ENCODE measurements around the gene FNDC1.

FNDC1 gene

DNA sequence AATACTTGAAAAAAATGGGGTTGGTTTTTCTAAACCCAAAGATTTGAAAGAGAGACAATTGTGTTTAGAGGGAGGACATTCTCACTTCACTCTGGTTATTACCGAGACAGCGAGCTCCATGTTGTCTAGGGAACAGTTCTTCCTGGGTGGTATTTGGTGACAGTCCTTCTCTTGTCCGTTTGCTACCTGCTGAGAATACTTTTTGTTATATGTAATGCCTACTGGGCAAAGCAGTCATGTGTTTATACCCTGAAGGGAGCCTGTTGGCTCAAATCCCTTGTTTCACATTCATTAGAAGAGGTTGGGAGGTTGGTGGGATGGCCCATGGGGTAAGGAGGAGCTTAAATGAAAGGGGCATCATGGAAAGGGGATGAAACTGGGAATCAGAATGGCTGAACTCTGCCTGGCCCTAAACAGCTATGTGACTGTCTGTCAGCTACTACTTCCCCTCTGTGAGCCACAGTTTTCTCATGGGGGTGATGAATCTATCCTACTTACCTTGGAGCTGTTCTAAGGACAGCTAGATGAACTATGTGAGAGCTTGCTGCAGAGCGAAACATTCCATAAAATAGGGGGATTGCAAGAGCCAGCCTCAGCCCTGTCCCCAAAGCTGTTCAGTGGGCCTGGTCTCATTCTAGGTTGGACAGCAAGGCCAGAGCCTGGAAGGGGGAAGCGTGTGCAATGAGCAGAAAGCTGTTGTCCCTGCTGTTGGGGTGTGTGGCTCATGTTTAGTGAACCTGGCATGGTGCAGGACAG is 43.5 kb downstream of the FNDC1 start:
- no peak for DNase-seq (ENCODE audit: low read depth)

DNA sequence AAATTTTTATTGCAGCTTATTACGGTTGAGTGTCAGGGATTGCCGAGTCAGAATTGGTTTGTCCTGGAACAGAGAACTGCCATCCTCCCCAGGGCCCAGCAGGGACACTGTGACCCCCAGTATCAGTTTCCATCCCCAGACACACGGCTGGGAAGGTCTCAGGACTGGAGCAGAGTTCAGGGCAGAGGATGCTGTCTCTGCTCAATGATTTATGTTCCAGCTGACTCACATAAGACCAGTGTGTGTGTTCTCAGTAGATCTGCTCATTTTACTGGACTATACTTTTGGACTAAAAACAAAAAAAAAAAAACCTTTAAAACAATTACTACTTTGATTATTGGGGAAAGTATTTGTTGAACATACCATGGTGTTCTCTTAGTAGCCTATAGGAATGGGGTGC is 44.2 kb downstream of the FNDC1 start:
- DNase-seq (ENCODE audit: low read depth), result no peak

DNA sequence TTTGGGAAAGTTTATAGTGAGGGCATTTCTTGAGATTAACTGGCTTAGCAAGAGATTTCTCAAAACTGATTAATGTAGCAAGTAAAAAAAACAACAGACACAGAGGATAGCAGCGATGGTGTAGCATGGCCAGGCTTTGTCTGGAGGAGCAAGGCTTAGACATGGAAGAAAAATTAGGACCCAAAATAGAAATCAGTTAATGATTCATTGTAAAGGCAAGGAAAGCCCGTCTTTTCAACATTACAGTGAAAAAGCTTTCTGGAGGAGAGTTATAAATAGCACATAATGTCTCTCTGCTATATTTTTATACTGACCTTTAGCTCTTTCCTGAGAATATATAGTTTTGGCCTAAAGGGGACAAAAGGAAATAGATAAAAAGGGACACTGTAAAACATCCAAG is 45.1 kb downstream of the FNDC1 start:
- DNase-seq (ENCODE audit: low read depth), result no peak

DNA sequence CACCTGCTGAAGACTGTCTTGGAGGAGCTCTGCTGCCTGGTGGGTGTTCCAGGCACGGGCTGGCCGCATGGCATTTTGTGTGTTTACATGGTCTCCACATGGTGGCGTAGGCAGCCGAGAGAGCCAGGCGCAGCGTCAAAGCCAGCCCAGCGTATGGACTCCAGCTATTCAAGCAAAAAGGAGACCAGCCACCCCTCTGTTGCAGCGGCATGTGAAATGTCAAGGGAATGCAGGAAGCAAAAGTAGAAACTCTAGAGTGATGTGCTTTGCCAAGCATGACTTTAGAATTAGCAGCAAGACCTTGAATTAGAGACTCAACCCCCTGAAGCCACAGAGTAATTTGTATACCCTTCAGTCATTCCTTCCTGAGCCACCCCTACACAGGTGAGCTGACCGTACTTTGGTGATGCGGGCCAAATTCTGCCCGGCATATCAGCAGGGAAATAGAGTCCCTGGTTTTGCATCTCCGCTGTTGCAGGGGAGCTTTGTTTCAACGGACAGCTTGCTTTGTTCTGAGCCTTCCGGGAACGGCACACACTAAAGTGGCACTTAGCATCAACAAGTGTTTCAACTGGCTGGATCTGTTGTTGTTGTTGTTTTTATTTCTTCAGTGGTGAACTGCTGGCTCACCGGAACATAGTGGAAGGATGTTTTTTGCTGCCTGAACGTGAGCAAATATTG is 48.5 kb downstream of the FNDC1 start:
- DNase-seq (ENCODE audit: low read depth), result no peak

GRCh38 chr6:159220093-159220492 is 50.9 kb downstream of the FNDC1 start:
- DNase-seq (ENCODE audit: low read depth), result no peak

DNA sequence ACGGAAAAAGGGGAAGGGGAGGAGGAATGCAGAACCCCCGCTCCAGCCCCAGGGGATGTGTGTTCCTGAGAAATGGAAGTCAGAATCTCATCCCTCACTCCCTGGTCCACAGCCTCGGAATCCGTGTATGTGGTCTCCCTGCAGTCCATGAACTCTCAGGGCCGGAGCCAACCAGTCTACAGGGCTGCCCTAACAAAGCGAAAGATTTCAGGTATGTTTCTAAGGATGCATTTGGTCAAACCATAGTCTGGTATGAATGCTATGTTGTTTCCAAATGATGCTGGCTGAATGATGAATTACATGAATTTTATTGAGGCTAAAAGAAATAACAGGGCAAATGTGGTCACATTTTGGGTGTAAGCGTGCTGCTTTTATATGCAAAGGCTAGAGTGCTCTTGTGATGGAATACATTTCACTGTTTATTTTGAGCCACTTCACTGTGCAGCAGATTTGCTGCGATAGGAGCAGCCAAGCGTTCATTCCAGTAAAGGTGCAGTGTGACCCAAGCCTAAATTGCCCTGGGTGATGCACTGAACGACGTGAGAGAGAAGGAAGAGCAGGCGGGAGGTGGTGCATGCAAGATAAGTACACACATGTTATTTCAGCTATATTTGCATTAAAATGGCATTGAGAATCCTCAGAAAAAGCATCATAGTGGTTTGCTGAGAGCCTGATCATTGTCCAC is 52.4 kb downstream of the FNDC1 start:
- no peak for DNase-seq (ENCODE audit: low read depth)

- no peak for DNase-seq (ENCODE audit: low read depth)
Observed at GRCh38 chr6:159224452-159224851, 55.3 kb downstream of the FNDC1 start.

GRCh38 chr6:159229651-159230051 is 60.5 kb downstream of the FNDC1 start:
- no peak for DNase-seq (ENCODE audit: low read depth)

DNA sequence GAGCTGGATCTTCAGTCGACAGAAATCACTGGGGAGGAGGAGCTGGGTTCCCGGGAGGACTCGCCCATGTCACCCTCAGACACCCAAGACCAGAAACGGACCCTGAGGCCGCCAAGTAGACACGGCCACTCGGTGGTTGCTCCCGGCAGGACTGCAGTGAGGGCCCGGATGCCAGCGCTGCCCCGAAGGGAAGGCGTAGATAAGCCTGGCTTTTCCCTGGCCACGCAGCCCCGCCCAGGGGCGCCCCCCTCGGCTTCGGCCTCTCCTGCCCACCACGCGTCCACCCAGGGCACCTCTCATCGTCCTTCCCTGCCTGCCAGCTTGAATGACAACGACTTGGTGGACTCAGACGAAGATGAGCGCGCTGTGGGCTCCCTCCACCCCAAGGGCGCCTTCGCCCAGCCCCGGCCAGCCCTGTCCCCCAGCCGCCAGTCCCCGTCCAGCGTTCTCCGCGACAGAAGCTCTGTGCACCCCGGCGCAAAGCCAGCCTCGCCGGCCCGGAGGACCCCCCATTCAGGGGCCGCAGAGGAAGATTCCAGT is 63.0 kb downstream of the FNDC1 start:
- no peak for DNase-seq (ENCODE audit: low read depth)

GRCh38 chr6:159232751-159233150 is 63.6 kb downstream of the FNDC1 start:
- no peak for DNase-seq (ENCODE audit: low read depth)

- no peak for DNase-seq (ENCODE audit: low read depth)
Observed at GRCh38 chr6:159233365-159234101, 64.3 kb downstream of the FNDC1 start.

DNA sequence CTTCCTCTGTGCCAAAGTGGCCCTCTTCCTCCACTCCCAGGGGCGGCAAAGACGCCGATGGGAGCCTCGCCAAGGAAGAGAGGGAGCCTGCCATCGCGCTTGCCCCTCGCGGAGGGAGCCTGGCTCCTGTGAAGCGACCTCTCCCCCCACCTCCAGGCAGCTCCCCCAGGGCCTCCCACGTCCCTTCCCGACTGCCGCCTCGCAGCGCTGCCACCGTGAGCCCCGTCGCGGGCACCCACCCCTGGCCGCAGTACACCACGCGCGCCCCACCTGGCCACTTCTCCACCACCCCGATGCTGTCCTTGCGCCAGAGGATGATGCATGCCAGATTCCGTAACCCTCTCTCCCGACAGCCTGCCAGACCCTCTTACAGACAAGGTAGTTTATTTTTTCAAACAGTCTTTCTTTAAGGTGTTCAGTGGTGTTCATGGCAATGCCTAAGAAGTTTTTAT is 64.9 kb downstream of the FNDC1 start:
- no peak for DNase-seq (ENCODE audit: low read depth)

DNA sequence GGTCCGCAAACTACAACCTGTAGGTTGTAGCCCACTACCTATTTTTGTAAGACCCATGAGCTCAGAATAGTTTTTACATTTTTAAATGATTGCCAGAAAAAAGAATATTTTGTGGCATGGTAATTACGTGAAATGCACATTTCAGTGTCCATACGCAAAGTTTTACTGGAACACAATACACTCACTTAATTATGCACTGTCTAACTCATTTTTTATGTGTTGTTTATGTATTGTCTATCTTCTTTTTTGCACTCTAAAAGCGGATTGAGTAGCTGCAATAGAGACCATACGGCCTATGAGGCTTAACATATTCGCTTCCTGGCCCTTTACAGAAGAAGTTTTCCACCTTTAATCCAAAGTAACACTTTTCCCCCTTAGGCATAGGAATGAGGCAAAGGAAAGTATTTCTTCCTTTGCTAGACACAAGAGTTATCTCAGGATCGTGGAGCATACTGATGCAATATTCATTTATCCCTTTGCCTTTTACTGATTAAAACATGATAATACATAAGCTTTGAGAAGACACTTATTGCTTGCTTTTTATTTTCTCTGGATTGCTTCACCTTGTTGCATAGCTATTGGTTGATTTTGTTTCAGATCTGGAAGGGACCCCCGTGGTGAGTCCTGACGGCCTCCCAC is 69.8 kb downstream of the FNDC1 start:
- no peak for DNase-seq (ENCODE audit: low read depth)

DNA sequence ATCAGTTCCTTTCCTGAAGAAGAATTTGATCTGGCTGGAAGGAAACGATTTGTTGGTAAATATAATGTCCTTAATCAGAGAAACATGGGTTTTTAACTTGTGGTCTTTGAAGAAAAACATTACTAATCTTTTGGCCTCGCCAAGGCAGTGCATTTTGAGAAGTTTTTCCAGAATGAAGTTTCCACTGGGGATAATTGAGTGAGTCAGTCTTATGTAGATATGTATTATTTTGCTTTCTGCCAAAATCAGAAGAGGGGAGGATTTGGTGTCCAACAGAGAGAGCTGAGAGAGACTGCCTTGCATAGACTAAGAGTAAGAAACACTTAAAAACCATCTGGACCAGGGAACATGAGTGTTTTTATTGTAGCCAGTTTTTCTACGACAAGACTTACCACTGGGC is 79.9 kb downstream of the FNDC1 start:
- no peak for DNase-seq (ENCODE audit: low read depth)

- no peak for DNase-seq (ENCODE audit: low read depth)
Observed at GRCh38 chr6:159249752-159250151, 80.6 kb downstream of the FNDC1 start.

DNA sequence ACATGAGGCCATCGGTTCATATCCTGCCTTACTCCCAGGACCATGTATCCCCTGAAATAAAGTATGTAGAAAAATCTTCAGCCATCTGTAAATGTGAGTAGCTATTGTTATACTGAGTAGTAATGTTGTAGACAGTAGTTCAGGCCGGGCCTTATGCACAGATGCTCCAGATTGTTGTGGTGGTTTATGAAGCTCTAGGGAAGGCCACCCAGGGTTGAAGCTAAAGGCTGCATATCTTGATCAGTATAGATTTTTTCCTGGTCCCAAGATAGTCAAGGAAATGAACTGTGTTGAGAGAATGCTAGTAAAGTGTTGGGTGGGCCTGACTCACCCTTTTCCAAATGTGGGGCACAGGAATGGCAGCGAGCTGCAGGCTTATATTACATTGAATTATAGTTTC is 81.4 kb downstream of the FNDC1 start:
- no peak for DNase-seq (ENCODE audit: low read depth)

DNA sequence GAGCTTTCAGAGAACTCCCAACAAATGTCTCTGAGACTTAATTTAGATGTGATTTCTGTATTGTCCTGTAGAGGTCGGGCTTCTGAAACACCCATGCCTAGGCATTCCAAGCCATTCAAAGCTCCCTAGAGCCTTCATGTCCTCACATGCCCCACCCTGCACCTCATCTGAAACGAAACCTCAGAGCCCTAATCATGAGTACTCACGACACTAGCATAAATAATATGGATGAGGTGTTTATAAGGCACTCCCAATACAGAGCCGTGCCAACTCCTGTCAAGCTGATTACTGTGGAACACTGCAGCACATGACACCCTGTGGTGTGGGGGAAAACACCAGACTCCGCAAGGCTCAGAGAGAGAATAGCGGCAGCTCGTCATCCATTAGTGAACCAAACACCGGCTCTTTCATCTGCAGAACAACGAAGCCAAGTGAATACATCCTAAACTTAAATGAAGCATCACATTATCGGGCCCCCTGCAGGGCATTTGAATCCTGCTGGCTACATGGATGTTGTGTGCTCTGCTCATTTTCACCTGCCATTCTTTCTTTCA is 83.8 kb downstream of the FNDC1 start:
- no peak for DNase-seq (ENCODE audit: low read depth)

GRCh38 chr6:159254186-159254585 is 85.0 kb downstream of the FNDC1 start:
- no peak for DNase-seq (ENCODE audit: low read depth)

- no peak for DNase-seq (ENCODE audit: low read depth)
Observed at GRCh38 chr6:159255434-159255951, 86.3 kb downstream of the FNDC1 start.

GRCh38 chr6:159256128-159256527 is 86.9 kb downstream of the FNDC1 start:
- DNase-seq (ENCODE audit: low read depth), result no peak

DNA sequence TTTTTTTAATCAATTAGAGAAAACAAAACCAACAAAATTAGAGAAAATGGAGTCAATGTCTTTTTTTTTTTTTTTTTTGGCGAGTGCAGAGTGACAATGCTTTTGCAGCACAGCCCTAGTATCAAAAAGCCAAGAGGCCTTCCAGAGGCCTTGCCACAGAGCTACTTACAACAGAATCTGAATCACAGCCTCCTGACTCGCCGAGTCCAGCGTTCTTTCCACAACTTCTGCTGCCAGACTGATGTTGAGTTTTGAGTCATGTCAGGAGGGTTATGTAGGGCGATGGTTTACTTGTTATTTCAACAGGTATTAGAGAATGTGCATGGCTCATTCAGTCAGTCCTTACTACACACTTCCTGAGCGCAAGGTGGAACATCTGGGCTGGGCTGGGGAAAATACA is 88.6 kb downstream of the FNDC1 start:
- DNase-seq (ENCODE audit: low read depth), result no peak

Measured in stimulated activated CD8-positive, alpha-beta memory T cell treated with anti-CD3 and anti-CD28 coated beads, Interleukin-7, amount 100 ng/mL, for 24 hours (primary cell).